GM18909 (cell line): Measurements from ENCODE around the gene ICA1.
"Not testable (repeated sequence)": the region's sequence is repeated elsewhere in the genome, so short reads cannot be mapped to it uniquely, and the experiment has no call there.

ENCODE experiments used
- ATAC-seq: cut with Tn5 transposase; IDR thresholded peaks from one replicate; pipeline ENCODE4 v1.9.1; 2021; ENCODE audit warnings: mild to moderate bottlenecking; ENCODE audit not compliant: unreplicated experiment, poor library complexity

ICA1 gene

GRCh38 chr7:8063706-8064297 lies 198.2 kb downstream of the ICA1 start:
- no peak for ATAC-seq

GRCh38 chr7:8063300-8063699 lies 198.7 kb downstream of the ICA1 start:
- ATAC-seq = not testable (repeated sequence)
